HG03378 (cell line): ENCODE results near the gene PRPSAP2.

ENCODE experiments used
- ATAC-seq: cut with Tn5 transposase; IDR thresholded peaks from one replicate; pipeline ENCODE4 v1.9.1; 2021; ENCODE audit warnings: mild to moderate bottlenecking, moderate library complexity; ENCODE audit not compliant: unreplicated experiment

Gene PRPSAP2

GRCh38 chr17:18960803-18961511, 103.0 kb downstream of the PRPSAP2 start:
- peak; percentile 66 for ATAC-seq

DNA sequence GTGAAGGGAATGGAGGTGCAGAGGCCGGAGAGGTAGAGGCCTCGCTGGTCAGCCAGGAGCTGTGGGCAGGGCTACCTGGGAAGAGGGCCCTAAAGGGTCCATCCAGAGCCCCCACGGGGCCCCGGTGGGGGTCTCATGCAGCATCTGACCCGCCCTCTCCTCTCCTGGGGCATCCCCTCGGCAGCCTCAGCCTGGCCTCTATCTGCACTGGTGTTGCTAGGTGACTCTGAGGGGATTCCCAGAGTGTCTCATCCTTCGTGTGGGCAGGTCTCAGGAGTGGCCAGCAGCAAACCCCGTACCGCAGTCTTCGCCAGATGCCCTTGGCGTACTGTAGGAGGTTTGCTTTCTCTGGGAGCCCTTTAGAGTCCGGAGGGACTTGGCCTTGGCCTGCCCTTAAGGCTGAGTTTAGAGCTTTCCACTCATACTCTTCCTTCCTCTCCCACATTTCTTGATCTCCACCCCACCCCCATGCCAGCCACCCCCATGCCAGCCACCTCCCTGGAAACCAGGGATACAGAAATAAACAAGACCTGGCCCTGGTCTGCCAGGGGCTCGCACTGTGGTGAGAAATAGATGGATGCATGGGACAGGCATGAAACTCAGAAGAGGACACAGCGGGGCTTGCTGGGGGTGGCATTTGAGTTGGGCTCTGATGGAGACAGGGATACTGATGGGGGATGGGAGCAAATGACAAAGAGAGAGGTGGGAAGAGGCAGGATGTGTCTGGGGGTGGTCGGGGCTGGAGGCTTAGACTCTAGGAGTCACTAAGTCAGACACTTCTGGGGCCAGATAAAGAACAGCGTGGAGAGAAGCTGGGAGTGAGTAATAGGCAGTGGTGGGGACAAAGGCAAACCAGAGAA, 103.9 kb downstream of the PRPSAP2 start:
- ATAC-seq = no peak

- ATAC-seq = no peak
Measured at GRCh38 chr17:18962494-18962815, 104.5 kb downstream of the PRPSAP2 start.

- ATAC-seq = no peak
Measured at GRCh38 chr17:18963126-18964017, 105.4 kb downstream of the PRPSAP2 start.

GRCh38 chr17:18964018-18964351, 106.1 kb downstream of the PRPSAP2 start:
- no peak for ATAC-seq

DNA sequence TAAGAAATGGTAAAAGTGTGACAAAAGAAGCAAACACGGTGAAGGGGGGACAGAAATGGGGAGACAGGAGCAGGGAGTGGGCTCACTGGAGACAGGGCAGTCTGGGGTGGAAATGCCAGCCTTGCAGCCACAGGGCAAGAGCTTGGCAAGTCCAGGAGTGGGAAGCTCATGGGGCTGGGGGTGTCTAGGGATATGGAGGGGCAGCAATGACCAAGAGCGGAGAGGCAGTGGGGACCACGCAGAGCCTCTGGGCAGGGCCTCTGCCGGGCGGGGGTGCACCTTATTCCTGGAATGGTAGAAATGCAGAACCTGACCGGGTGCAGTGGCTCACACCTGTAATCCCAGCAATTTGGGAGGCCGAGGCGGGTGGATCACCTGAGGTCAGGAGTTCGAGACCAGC, 106.6 kb downstream of the PRPSAP2 start:
- ATAC-seq = no peak

DNA sequence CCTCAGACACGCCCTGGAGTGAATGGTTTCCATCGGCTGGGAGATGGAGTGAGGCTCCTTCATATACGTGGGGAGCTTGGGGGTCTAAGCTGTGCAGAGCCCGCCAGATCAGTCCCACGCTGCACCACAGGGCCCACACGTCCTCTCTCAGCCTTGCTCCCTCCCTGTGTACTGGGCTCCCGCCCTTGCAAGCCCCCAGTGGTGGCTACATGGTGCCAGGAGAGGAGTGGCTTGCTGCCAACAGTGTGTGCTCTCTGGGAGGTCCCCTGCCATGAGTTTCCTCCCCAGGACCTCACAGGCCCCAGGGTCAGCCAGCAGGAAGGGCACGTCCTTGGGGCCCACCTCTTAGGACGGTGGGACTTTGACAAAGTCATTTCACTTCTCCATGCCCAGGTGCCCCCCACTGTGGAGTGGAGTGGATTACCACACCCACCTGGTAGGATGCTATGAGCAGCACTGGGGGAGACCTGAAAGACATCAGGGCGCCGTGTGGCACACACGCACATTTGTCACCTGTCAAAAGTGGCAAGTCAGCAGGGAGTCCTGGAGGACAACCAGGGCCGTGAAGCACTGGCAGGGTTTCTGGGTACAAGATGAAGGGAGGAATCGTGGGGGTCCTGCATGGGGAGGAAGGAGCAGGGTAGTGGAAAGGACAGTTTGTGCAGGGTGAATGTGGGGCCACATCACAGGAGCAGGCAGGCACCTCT, 107.8 kb downstream of the PRPSAP2 start:
- no peak for ATAC-seq

GRCh38 chr17:18966831-18967624, 109.1 kb downstream of the PRPSAP2 start:
- no peak for ATAC-seq

GRCh38 chr17:18967916-18968315, 110.0 kb downstream of the PRPSAP2 start:
- ATAC-seq = no peak

DNA sequence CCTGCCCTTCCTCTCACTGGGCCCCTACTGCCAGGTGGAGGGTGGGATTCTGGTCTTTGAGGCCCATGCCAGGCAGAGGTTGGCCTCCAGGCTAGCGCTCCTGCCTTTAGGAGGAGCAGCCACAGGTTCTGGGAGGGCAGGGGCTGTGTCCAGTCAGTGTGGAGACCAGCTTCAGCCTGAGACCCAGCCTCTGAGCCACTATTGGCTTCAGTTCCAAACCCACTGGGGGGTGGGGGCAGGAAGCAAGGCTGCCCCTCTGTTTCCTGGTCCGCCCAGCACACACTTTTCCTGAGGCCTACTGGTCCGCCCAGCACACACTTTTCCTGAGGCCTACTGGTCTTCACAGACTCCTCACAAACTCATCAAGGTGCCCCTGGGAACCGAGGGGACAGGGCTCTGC, 110.4 kb downstream of the PRPSAP2 start:
- no peak for ATAC-seq

DNA sequence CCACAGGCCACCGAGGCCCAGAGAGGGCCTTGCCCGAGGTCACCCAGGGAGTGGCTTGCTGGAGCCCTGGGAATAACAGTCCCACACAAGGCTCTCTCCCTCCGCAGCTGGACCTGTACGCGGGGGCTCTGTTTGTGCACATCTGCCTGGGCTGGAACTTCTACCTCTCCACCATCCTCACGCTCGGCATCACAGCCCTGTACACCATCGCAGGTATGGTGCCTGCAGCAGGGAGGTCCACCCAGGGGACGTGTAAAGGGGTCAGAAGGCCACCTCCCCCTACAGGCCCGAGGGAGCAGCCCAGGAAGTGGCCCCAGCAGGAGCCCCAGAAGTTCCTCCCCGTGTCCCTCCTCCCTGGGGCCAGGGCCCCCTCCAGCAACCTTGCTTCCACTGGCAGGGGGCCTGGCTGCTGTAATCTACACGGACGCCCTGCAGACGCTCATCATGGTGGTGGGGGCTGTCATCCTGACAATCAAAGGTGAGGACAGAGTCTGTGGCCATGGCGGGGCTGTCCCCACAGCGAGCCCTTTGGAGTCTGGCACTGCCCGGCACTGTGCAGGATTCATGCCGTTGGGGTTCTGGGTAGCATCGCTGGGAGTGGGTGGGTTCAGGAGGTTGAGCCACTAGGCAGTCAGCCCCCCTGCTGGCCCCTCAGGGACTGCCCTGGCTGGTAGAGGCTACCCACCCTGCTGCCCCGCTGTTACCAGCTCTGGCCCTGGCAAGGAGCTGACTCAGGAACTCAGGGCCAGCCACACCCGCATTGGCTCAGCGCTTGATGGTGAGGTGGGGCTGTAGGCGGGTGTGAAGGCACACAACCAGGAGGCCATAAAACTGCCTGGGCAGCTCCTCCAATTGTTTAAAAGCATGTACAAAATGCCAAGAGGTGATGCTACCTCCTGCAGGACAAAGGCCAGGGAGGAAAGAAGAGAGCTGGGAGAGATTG, 111.3 kb downstream of the PRPSAP2 start:
- ATAC-seq = no peak

DNA sequence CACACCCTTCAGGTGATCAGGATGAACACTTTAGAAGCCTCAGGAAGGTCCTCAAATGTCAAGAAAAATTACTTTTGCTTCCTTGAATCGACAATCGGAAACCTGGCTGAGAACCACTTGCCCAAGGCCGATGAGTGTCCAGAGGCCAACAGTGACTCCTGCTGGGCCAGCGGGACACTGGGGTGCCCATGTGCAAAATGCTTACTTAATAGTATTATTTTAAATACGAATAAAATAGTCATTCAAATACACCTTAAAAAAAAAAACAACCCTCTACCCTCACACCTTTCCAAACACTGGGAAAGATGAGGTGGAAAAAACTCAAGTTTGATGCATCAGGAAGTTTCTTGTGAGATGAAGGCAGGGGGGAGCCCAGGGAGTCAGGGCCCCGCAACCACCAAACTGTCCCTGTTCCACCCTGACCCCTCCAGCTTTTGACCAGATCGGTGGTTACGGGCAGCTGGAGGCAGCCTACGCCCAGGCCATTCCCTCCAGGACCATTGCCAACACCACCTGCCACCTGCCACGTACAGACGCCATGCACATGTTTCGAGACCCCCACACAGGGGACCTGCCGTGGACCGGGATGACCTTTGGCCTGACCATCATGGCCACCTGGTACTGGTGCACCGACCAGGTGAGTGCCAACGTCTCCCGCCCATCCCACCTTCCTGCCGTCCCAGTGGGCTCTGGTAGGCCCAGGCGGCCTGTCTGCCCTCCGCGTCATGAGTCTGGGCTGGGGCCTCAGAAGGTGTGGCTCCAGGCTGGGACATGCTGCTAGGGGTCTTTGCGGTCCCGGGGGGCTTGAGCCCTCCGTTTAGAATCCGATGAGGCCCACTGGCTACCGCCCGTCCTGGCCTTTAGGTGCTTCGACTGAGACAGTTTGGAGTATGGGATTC, 112.9 kb downstream of the PRPSAP2 start:
- no peak for ATAC-seq

- no peak for ATAC-seq
Measured at GRCh38 chr17:18971801-18972200, 113.9 kb downstream of the PRPSAP2 start.

GRCh38 chr17:18974407-18975149, 116.6 kb downstream of the PRPSAP2 start:
- no peak for ATAC-seq

GRCh38 chr17:18975597-18975996, 117.7 kb downstream of the PRPSAP2 start:
- no peak for ATAC-seq

DNA sequence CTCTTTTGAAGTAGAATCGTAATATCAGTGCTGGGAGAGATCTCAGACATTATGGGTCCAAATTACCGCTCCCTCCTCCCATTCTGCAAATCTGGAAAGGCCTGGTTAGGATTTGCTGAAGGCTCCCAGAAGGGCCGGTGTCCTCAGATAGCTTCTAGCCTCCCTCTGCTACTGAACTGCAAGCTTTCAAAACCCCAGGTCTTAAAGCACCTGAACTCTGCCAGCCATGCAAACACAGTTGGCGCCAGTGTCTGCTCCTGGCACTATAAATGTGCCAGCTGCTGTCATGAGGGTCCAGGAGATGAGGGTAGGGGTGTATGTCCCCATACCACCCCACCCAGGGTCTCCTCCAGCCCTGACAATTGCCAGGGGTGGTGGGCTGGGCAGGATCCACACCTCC, 118.3 kb downstream of the PRPSAP2 start:
- ATAC-seq = no peak

DNA sequence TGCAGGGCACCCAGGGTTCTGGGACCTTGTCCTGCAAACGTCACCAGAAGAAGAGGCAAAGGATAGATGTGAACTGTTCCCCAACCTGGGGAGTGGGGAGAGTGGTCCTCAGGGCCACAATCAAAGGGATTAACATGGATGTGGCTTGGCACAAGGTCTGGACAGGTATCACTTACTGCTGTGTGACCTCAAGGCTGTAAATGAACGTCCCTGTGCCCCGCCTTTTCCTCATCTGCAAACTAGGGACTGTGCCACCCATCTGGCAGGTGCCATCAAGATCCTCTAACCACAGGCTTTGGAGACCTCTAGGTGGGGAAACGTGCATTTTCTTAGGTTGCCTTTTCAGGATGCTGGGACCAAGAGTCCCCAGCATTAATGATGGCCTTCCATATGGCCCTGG, 119.1 kb downstream of the PRPSAP2 start:
- ATAC-seq = no peak
